ENCODE results near the gene PANX2.

The PANX2 gene

GRCh38 chr22:50215297-50216054 lies 44.9 kb downstream of the PANX2 start:
- Histone ChIP-seq H3K4me3 (ENCODE audit: low read depth in 1 of 5, low read length in 5 of 5) (no peak overlapping the region), H3K9me3 (ENCODE audit: control insufficient read depth in 5 of 5, low read length in 5 of 5) (no peaks in the 10 kb centered on the region), H3K4me1 (ENCODE audit: control insufficient read depth in 5 of 5, insufficient read depth in 5 of 5, low read length in 5 of 5) (peaks cover 0 to 12% (median 10%) of the 10 kb centered on the region in 5 donors), H3K27me3 (ENCODE audit: control insufficient read depth in 5 of 5, insufficient read depth in 4 of 5, low read length in 5 of 5) (no peaks in the 10 kb centered on the region), H3K36me3 (ENCODE audit: control insufficient read depth in 5 of 5, insufficient read depth in 5 of 5, low read length in 5 of 5) (peaks cover 4 to 91% (median 78%) of the 10 kb centered on the region in 5 donors), H3K27ac (ENCODE audit: low read depth, low read length) (no peak overlapping the region), H3K9ac (ENCODE audit: low read length in 5 of 5) (no peak overlapping the region)

GRCh38 chr22:50216055-50216683 lies 45.6 kb downstream of the PANX2 start:
- H3K4me1 ChIP-seq (ENCODE audit: control insufficient read depth in 5 of 5, insufficient read depth in 5 of 5, low read length in 5 of 5), result peaks cover 0 to 12% (median 10%) of the 10 kb centered on the region in 5 donors
- H3K9ac ChIP-seq (ENCODE audit: low read length in 5 of 5), result no peak overlapping the region
- no peak overlapping the region for H3K27ac ChIP-seq (ENCODE audit: low read depth, low read length)
- no peak overlapping the region for H3K4me3 ChIP-seq (ENCODE audit: low read depth in 1 of 5, low read length in 5 of 5)
- no peaks in the 10 kb centered on the region for H3K27me3 ChIP-seq (ENCODE audit: control insufficient read depth in 5 of 5, insufficient read depth in 4 of 5, low read length in 5 of 5)
- no peaks in the 10 kb centered on the region for H3K9me3 ChIP-seq (ENCODE audit: control insufficient read depth in 5 of 5, low read length in 5 of 5)
- H3K36me3 ChIP-seq (ENCODE audit: control insufficient read depth in 5 of 5, insufficient read depth in 5 of 5, low read length in 5 of 5), result peaks cover 4 to 91% (median 78%) of the 10 kb centered on the region in 5 donors

- H3K27me3 ChIP-seq (ENCODE audit: control insufficient read depth in 5 of 5, insufficient read depth in 4 of 5, low read length in 5 of 5), result no peaks in the 10 kb centered on the region
- H3K4me3 ChIP-seq (ENCODE audit: low read depth in 1 of 5, low read length in 5 of 5), result no peak overlapping the region
- peaks cover 0 to 12% (median 10%) of the 10 kb centered on the region in 5 donors for H3K4me1 ChIP-seq (ENCODE audit: control insufficient read depth in 5 of 5, insufficient read depth in 5 of 5, low read length in 5 of 5)
- H3K36me3 ChIP-seq (ENCODE audit: control insufficient read depth in 5 of 5, insufficient read depth in 5 of 5, low read length in 5 of 5), result peaks cover 4 to 94% (median 82%) of the 10 kb centered on the region in 5 donors
- H3K9me3 ChIP-seq (ENCODE audit: control insufficient read depth in 5 of 5, low read length in 5 of 5), result no peaks in the 10 kb centered on the region
- H3K27ac ChIP-seq (ENCODE audit: low read depth, low read length), result no peak overlapping the region
- H3K9ac ChIP-seq (ENCODE audit: low read length in 5 of 5), result no peak overlapping the region
Measured at GRCh38 chr22:50216684-50217520, 46.4 kb downstream of the PANX2 start.

DNA sequence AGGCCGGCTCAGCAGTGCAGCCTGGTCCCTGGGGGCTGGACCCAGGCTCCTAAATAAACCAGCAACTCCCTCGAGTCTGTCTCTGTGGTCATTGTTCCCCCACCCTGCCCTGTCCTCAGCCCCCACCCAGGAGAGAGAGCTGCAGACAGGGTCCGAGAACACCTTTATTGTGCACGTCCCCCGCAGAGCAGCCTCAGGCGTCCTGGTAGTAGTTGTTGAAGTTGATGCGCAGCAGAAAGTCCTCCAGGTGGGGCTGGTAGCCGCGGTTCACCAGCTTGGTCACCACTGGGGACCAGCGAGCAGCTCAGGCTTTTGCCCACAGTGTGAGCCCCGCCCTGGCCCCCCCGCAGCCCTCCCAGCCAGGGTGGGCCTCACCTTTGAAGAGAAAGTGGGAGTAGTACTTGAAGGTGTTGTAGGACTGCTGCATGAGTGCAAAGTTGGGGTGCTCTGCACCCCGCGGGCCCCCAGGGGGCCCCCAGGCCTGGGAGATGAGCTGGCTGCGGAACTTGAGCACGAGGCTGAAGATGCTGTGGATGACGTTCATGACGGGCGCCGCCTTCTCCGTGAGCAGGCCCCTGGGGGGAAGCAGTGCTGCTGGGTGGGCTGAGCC lies 47.1 kb downstream of the PANX2 start:
- peaks cover 0 to 12% (median 10%) of the 10 kb centered on the region in 5 donors for H3K4me1 ChIP-seq (ENCODE audit: control insufficient read depth in 5 of 5, insufficient read depth in 5 of 5, low read length in 5 of 5)
- no peaks in the 10 kb centered on the region for H3K27me3 ChIP-seq (ENCODE audit: control insufficient read depth in 5 of 5, insufficient read depth in 4 of 5, low read length in 5 of 5)
- H3K9ac ChIP-seq (ENCODE audit: low read length in 5 of 5), result no peak overlapping the region
- no peaks in the 10 kb centered on the region for H3K9me3 ChIP-seq (ENCODE audit: control insufficient read depth in 5 of 5, low read length in 5 of 5)
- peaks cover 2 to 94% (median 84%) of the 10 kb centered on the region in 5 donors for H3K36me3 ChIP-seq (ENCODE audit: control insufficient read depth in 5 of 5, insufficient read depth in 5 of 5, low read length in 5 of 5)
- no peak overlapping the region for H3K27ac ChIP-seq (ENCODE audit: low read depth, low read length)
- H3K4me3 ChIP-seq (ENCODE audit: low read depth in 1 of 5, low read length in 5 of 5), result no peak overlapping the region

- Histone ChIP-seq H3K9ac (ENCODE audit: low read length in 5 of 5) (no peak overlapping the region), H3K4me3 (ENCODE audit: low read depth in 1 of 5, low read length in 5 of 5) (no peak overlapping the region), H3K27me3 (ENCODE audit: control insufficient read depth in 5 of 5, insufficient read depth in 4 of 5, low read length in 5 of 5) (no peaks in the 10 kb centered on the region), H3K9me3 (ENCODE audit: control insufficient read depth in 5 of 5, low read length in 5 of 5) (no peaks in the 10 kb centered on the region), H3K4me1 (ENCODE audit: control insufficient read depth in 5 of 5, insufficient read depth in 5 of 5, low read length in 5 of 5) (peaks cover 0 to 12% (median 10%) of the 10 kb centered on the region in 5 donors), H3K36me3 (ENCODE audit: control insufficient read depth in 5 of 5, insufficient read depth in 5 of 5, low read length in 5 of 5) (peaks cover 0 to 94% (median 84%) of the 10 kb centered on the region in 5 donors), H3K27ac (ENCODE audit: low read depth, low read length) (no peak overlapping the region)
Measured at GRCh38 chr22:50218153-50218995, 47.8 kb downstream of the PANX2 start.

- Histone ChIP-seq H3K36me3 (ENCODE audit: control insufficient read depth in 5 of 5, insufficient read depth in 5 of 5, low read length in 5 of 5) (peaks cover 0 to 95% (median 85%) of the 10 kb centered on the region in 5 donors), H3K9ac (ENCODE audit: low read length in 5 of 5) (no peak overlapping the region), H3K4me1 (ENCODE audit: control insufficient read depth in 5 of 5, insufficient read depth in 5 of 5, low read length in 5 of 5) (peaks cover 0 to 12% (median 10%) of the 10 kb centered on the region in 5 donors), H3K27me3 (ENCODE audit: control insufficient read depth in 5 of 5, insufficient read depth in 4 of 5, low read length in 5 of 5) (no peaks in the 10 kb centered on the region), H3K9me3 (ENCODE audit: control insufficient read depth in 5 of 5, low read length in 5 of 5) (no peaks in the 10 kb centered on the region), H3K27ac (ENCODE audit: low read depth, low read length) (no peak overlapping the region), H3K4me3 (ENCODE audit: low read depth in 1 of 5, low read length in 5 of 5) (no peak overlapping the region)
Measured at GRCh38 chr22:50218996-50219727, 48.6 kb downstream of the PANX2 start.

- H3K27ac ChIP-seq (ENCODE audit: low read depth, low read length), result no peak overlapping the region
- H3K9ac ChIP-seq (ENCODE audit: low read length in 5 of 5), result no peak overlapping the region
- H3K4me3 ChIP-seq (ENCODE audit: low read depth in 1 of 5, low read length in 5 of 5), result no peak overlapping the region
- peaks cover 0 to 10% (median 7%) of the 10 kb centered on the region in 5 donors for H3K4me1 ChIP-seq (ENCODE audit: control insufficient read depth in 5 of 5, insufficient read depth in 5 of 5, low read length in 5 of 5)
- H3K36me3 ChIP-seq (ENCODE audit: control insufficient read depth in 5 of 5, insufficient read depth in 5 of 5, low read length in 5 of 5), result peaks cover 0 to 95% (median 87%) of the 10 kb centered on the region in 5 donors
- H3K27me3 ChIP-seq (ENCODE audit: control insufficient read depth in 5 of 5, insufficient read depth in 4 of 5, low read length in 5 of 5), result no peaks in the 10 kb centered on the region
- H3K9me3 ChIP-seq (ENCODE audit: control insufficient read depth in 5 of 5, low read length in 5 of 5), result no peaks in the 10 kb centered on the region
Measured at GRCh38 chr22:50219800-50220602, 49.5 kb downstream of the PANX2 start.

DNA sequence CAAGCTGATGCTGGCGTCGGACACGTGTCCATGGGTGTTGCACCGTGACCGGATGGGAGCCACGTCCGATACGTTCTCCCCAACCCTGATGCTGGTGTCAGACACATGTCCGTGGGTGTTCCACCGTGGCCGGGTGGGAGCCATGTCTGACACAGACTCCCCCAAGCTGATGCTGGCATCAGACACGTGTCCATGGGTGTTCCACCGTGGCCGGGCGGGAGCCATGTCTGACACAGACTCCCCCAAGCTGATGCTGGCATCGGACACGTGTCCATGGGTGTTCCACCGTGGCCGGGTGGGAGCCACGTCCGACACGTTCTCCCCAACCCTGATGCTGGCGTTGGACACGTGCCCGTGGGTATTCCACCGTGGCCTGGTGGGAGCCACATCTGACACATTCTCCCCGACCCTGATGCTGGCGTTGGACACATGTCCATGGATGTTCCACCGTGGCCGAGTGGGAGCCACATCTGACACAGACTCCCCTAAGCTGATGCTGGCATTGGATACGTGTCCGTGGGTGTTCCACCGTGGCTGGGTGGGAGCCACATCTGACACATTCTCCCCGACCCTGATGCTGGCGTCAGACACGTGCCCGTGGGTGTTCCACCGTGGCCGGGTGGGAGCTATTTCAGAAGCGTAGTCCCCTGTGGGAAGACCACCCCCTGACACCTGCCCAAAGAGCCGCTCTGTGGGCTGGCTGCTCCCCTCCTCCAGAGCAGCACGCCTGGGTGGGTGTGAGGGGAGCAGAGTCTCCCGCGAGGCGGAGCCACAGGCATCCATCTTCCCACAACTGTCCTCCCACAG lies 50.3 kb downstream of the PANX2 start:
- Histone ChIP-seq H3K4me3 (ENCODE audit: low read depth in 1 of 5, low read length in 5 of 5) (no peak overlapping the region), H3K4me1 (ENCODE audit: control insufficient read depth in 5 of 5, insufficient read depth in 5 of 5, low read length in 5 of 5) (peaks cover 0 to 5% (median 3%) of the 10 kb centered on the region in 5 donors), H3K27me3 (ENCODE audit: control insufficient read depth in 5 of 5, insufficient read depth in 4 of 5, low read length in 5 of 5) (no peaks in the 10 kb centered on the region), H3K27ac (ENCODE audit: low read depth, low read length) (no peak overlapping the region), H3K9me3 (ENCODE audit: control insufficient read depth in 5 of 5, low read length in 5 of 5) (no peaks in the 10 kb centered on the region), H3K9ac (ENCODE audit: low read length in 5 of 5) (no peak overlapping the region), H3K36me3 (ENCODE audit: control insufficient read depth in 5 of 5, insufficient read depth in 5 of 5, low read length in 5 of 5) (peaks cover 0 to 96% (median 88%) of the 10 kb centered on the region in 5 donors)
